HCT116 (cell line): Measurements from ENCODE around the gene TMEM106C. TPM values are rescaled to one million over a fixed set of nuclear protein-coding genes. Genes with fewer than 3 reads are reported as not detected.

Experiments
- ATAC-seq: fragments of 200-7000 bp; cut with Tn5 transposase; 2 replicates; pipeline ENCODE4 v1.9.1; 2020; ENCODE audit warnings: mild to moderate bottlenecking, moderate library complexity
- BruUV-seq: library from RNA; stranded (reverse); fragments of 400-500 nt; replicated peaks from 2 replicates; lab custom pipeline; 2021; lab: Mats Ljungman, UMichigan
- CTCF ChIA-PET: fragments of 300-600 bp; sonication (Branson Sonifier 250); formaldehyde crosslinking; loops from one replicate; lab custom pipeline; 2021; ENCODE audit warnings: antibody characterized with exemption; lab: Charles Lee
- POLR2A ChIA-PET: fragments of 300-600, 350-600 bp; sonication (Branson Sonifier 250); formaldehyde crosslinking; loops from one replicate; lab custom pipeline; 2021; ENCODE audit warnings: antibody characterized with exemption; lab: Charles Lee
- RAD21 ChIA-PET, 2 experiments: fragments of 300-600 bp; sonication (Branson Sonifier 250); formaldehyde crosslinking; loops; one replicate each; lab custom pipeline; 2023; ENCODE audit warnings: low total read pairs in 2 of 2; ENCODE audit not compliant: uncharacterized antibody in 2 of 2, unreplicated experiment in 2 of 2, low non-redundant PET in 1 of 2; lab: Charles Lee
- DNase-seq: peaks from one replicate; pipeline ENCODE4 v3.0.0-alpha.2; 2010; ENCODE audit warnings: low read depth, low spot score
- H2AFZ ChIP-seq: fragments of 200-600 bp; shearing (Covaris generic), sonication (generic); 2 replicates; pipeline ENCODE4 v1.6.1; 2017; ENCODE audit warnings: low read depth, mixed run types, mixed read lengths, antibody characterized with exemption, low read length; ENCODE audit not compliant: poor library complexity, severe bottlenecking
- H3K27ac ChIP-seq: 2 replicates; pipeline ENCODE4 v1.5.1; 2012; ENCODE audit warnings: low read depth, low read length
- H3K27me3 ChIP-seq: fragments of 200-600 bp; sonication (generic); 2 replicates; pipeline ENCODE4 v1.6.1; 2016; ENCODE audit warnings: mixed run types, low read length, mixed read lengths; ENCODE audit not compliant: insufficient read depth
- H3K36me3 ChIP-seq, 2 experiments: fragments of 200-500 bp in 1 of 2; fragments of 200-600 bp in 1 of 2; sonication (Bioruptor generic) in 1 of 2; sonication (generic) in 1 of 2; 2 replicates each; pipeline versions ENCODE4 v1.5.1 to v1.6.1; 2014 to 2016; ENCODE audit warnings: low read length in 2 of 2, inconsistent platforms in 1 of 2, mixed read lengths in 1 of 2, mixed run types in 1 of 2; ENCODE audit not compliant: insufficient read depth in 2 of 2, control insufficient read depth in 1 of 2
- H3K4me1 ChIP-seq, 2 experiments: fragments of 200-600 bp in 1 of 2; sonication (generic) in 1 of 2; 2 replicates each; pipeline versions ENCODE4 v1.5.1 to v1.6.1; 2012 to 2017; ENCODE audit warnings: low read length in 2 of 2, inconsistent platforms in 1 of 2, mild to moderate bottlenecking in 1 of 2, mixed read lengths in 1 of 2, mixed run types in 1 of 2, moderate library complexity in 1 of 2; ENCODE audit not compliant: insufficient read depth in 2 of 2, control insufficient read depth in 1 of 2
- H3K4me2 ChIP-seq: fragments of 200-600 bp; sonication (generic); 2 replicates; pipeline ENCODE4 v1.6.1; 2017; ENCODE audit warnings: mixed run types, low read length, mixed read lengths
- H3K4me3 ChIP-seq, 2 experiments: fragments of 200-600 bp in 1 of 2; sonication (generic) in 1 of 2; replicated peaks in 1 of 2; 2 replicates each; pipeline ENCODE4 v1.5.1; 2011 to 2016; ENCODE audit warnings: low read length in 2 of 2, control low read depth in 1 of 2, low read depth in 1 of 2, mild to moderate bottlenecking in 1 of 2, mixed read lengths in 1 of 2, mixed run types in 1 of 2
- H3K79me2 ChIP-seq: fragments of 200-600 bp; sonication (generic); 2 replicates; pipeline ENCODE4 v1.6.1; 2017; ENCODE audit warnings: mild to moderate bottlenecking, mixed run types, low read length, moderate library complexity, mixed read lengths; ENCODE audit not compliant: insufficient read depth
- H3K9ac ChIP-seq: fragments of 200-600 bp; sonication (generic); 2 replicates; pipeline ENCODE4 v1.6.1; 2016; ENCODE audit warnings: low read length, mixed read lengths
- H3K9me2 ChIP-seq: fragments of 200-600 bp; sonication (generic), shearing (Covaris generic); 2 replicates; pipeline ENCODE4 v1.6.1; 2017; ENCODE audit warnings: mixed run types, mild to moderate bottlenecking, moderate library complexity; ENCODE audit not compliant: insufficient read depth
- H3K9me3 ChIP-seq, 2 experiments: fragments of 200-500 bp in 1 of 2; fragments of 200-600 bp in 1 of 2; sonication (Bioruptor generic) in 1 of 2; sonication (generic) in 1 of 2; 2 replicates each; pipeline ENCODE4 v1.6.1; 2014 to 2017; ENCODE audit warnings: low read length in 2 of 2, mixed read lengths in 2 of 2, inconsistent platforms in 1 of 2, low read depth in 1 of 2, mild to moderate bottlenecking in 1 of 2, mixed run types in 1 of 2, moderate library complexity in 1 of 2; ENCODE audit not compliant: control insufficient read depth in 1 of 2, insufficient read depth in 1 of 2
- H4K20me1 ChIP-seq: fragments of 200-600 bp; sonication (generic), shearing (Covaris generic); 2 replicates; pipeline ENCODE4 v1.6.1; 2017; ENCODE audit warnings: mixed run types, mild to moderate bottlenecking, moderate library complexity; ENCODE audit not compliant: insufficient read depth
- CBX3 ChIP-seq: IDR thresholded peaks from 2 replicates; pipeline ENCODE4 v1.6.1; 2012; ENCODE audit warnings: low read depth
- CEBPB ChIP-seq: IDR thresholded peaks from 2 replicates; pipeline ENCODE4 v1.6.1; 2012; ENCODE audit warnings: low read depth
- EGR1 ChIP-seq: IDR thresholded peaks from 2 replicates; pipeline ENCODE4 v1.6.1; 2012; ENCODE audit warnings: low read depth
- ELF1 ChIP-seq: IDR thresholded peaks from 2 replicates; pipeline ENCODE4 v1.6.1; 2012; ENCODE audit warnings: low read depth, borderline replicate concordance
- EZH2 ChIP-seq: fragments of 200-600 bp; sonication (generic); IDR thresholded peaks from 2 replicates; pipeline ENCODE4 v1.6.1; 2017; ENCODE audit warnings: antibody characterized with exemption, mixed run types
- EZH2phosphoT487 ChIP-seq: fragments of 200-600 bp; IDR thresholded peaks from 2 replicates; pipeline ENCODE4 v1.6.1; 2018; ENCODE audit warnings: antibody characterized with exemption, borderline replicate concordance
- JUND ChIP-seq: IDR thresholded peaks from 2 replicates; pipeline ENCODE4 v1.6.1; 2012
- POLR2AphosphoS5 ChIP-seq: IDR thresholded peaks from 2 replicates; pipeline ENCODE4 v1.6.1; 2011; ENCODE audit warnings: mild to moderate bottlenecking, low read depth, low read length, moderate library complexity
- SIN3A ChIP-seq: IDR thresholded peaks from 2 replicates; pipeline ENCODE4 v1.6.1; 2012; ENCODE audit warnings: low read depth
- SP1 ChIP-seq: IDR thresholded peaks from 2 replicates; pipeline ENCODE4 v1.6.1; 2012; ENCODE audit warnings: low read depth
- SRF ChIP-seq: IDR thresholded peaks from 2 replicates; pipeline ENCODE4 v1.6.1; 2012; ENCODE audit warnings: low read depth
- TCF7L2 ChIP-seq: IDR thresholded peaks from 2 replicates; pipeline ENCODE4 v1.7.0; 2011; ENCODE audit warnings: borderline replicate concordance, inconsistent platforms; ENCODE audit not compliant: insufficient read depth, insufficient read length; ENCODE audit errors: extremely low read depth
- YY1 ChIP-seq: IDR thresholded peaks from 2 replicates; pipeline ENCODE4 v1.6.1; 2011; ENCODE audit warnings: low read length, low read depth, moderate library complexity, mild to moderate bottlenecking; ENCODE audit not compliant: insufficient replicate concordance; ENCODE audit errors: extremely low read depth
- ZFX ChIP-seq: fragments of 450-650 bp; IDR thresholded peaks from 2 replicates; pipeline ENCODE4 v1.6.1; 2017
- ZNF274 ChIP-seq: fragments of 200-500 bp; sonication (Bioruptor generic); IDR thresholded peaks from 2 replicates; pipeline ENCODE4 v1.6.1; 2014; ENCODE audit warnings: mild to moderate bottlenecking, low read depth, low read length, inconsistent platforms
- intact Hi-C: fragments of 100-400 bp; cut with micrococcal nuclease; formaldehyde crosslinking; loops from 2 replicates; pipeline ENCODE4 v1.10.0; 2022
- total RNA-seq: library from RNA; stranded (reverse); gene quantifications from one replicate; pipeline ENCODE4 v1.2.1, GENCODE V29; 2021; ENCODE audit not compliant: unreplicated experiment
- TF ChIP-seq, protein P1 (sequence below): IDR thresholded peaks from 2 replicates; pipeline ENCODE4 v1.6.1; 2012
- TF ChIP-seq, protein P2 (sequence below), 3 experiments: fragments of 200-600 bp in 1 of 3; sonication (generic) in 1 of 3; IDR thresholded peaks in 2 of 3; conservative IDR thresholded peaks in 1 of 3; 2 replicates each; pipeline ENCODE4 v1.5.1; 2012 to 2017; ENCODE audit warnings: low read depth in 2 of 3, low read length in 2 of 3, antibody characterized with exemption in 1 of 3, borderline replicate concordance in 1 of 3, control low read depth in 1 of 3, mild to moderate bottlenecking in 1 of 3, mixed read lengths in 1 of 3, mixed run types in 1 of 3, moderate library complexity in 1 of 3; ENCODE audit not compliant: insufficient read depth in 1 of 3

TMEM106C gene
- total RNA-seq, 1 experiment from 2014 or later = 94.7 TPM

DNA sequence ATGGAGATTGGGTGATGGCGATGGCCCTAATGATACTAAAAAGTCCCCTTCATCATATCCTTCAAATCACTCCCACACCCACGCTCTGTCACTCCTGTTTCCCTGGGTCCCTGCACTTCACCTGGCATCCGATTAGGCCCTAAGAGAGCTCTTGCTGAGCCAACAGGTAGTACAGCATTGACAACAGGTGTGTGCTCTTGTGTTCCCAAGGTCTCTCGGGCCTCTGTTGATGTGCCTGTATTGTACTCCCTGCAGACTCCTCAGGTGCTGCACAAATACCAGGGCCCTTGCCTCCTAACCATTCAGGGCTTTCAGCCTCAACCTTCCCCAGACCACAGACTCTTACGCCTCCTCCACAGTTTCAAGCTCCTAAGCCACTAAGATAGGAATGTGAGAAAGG lies 32.8 kb upstream of the TMEM106C start:
- no peak overlapping the region for H3K4me2 ChIP-seq
- CTCF ChIA-PET = no interaction called here
- no peaks in the 10 kb centered on the region for H3K4me1 ChIP-seq
- H3K27ac ChIP-seq = no peak overlapping the region
- no peaks in the 10 kb centered on the region for H3K79me2 ChIP-seq
- H3K9me2 ChIP-seq = no peaks in the 10 kb centered on the region
- no peaks in the 10 kb centered on the region for H4K20me1 ChIP-seq
- H3K9me3 ChIP-seq = no peaks in the 10 kb centered on the region
- intact Hi-C loops = no loop called here
- no peak overlapping the region for H3K4me3 ChIP-seq
- no peaks in the 10 kb centered on the region for H3K27me3 ChIP-seq
- DNase-seq (no peak), ATAC-seq (no peak)
- H3K36me3 ChIP-seq = no peaks in the 10 kb centered on the region
- H3K9ac ChIP-seq = no peak overlapping the region
- POLR2A ChIA-PET = no interaction called here
- no peak overlapping the region for H2AFZ ChIP-seq
- no peak for TF ChIP-seq ELF1
- TF ChIP-seq TCF7L2 = no peak
- TF ChIP-seq CBX3 = no peak
- TF ChIP-seq, protein P1, sequence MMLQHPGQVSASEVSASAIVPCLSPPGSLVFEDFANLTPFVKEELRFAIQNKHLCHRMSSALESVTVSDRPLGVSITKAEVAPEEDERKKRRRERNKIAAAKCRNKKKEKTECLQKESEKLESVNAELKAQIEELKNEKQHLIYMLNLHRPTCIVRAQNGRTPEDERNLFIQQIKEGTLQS = no peak
- TF ChIP-seq EZH2phosphoT487 = no peak
- no peak for TF ChIP-seq CEBPB
- no peak for TF ChIP-seq ZNF274
- RAD21 ChIA-PET = no interaction called here
- BruUV-seq = no TSS peak

DNA sequence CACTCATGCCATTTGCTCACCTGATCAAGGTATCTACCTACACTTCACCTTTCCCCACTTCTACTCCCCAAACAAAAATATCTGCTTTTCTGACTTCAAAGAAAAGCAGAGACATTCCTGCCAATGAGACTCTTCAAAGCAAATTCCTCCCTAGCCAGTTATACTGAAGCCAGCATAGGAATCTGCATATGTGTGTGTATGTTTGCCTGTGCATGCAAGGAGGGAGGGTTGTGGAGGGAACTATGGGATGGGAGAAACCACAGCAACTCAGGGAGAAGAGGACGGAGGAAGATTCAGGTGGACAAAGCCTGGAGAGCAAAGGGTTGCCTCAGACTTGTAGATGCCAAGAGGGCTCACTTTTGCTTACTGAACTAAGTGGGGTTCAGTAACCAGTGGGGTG lies 32.2 kb upstream of the TMEM106C start:
- Histone ChIP-seq H3K9ac (no peak overlapping the region), H4K20me1 (no peaks in the 10 kb centered on the region), H3K4me3 (no peak overlapping the region), H3K79me2 (no peaks in the 10 kb centered on the region), H2AFZ (no peak overlapping the region), H3K27me3 (no peaks in the 10 kb centered on the region), H3K27ac (no peak overlapping the region), H3K4me2 (no peak overlapping the region), H3K9me3 (no peaks in the 10 kb centered on the region), H3K9me2 (no peaks in the 10 kb centered on the region), H3K4me1 (no peaks in the 10 kb centered on the region), H3K36me3 (no peaks in the 10 kb centered on the region)
- BruUV-seq = no TSS peak
- ChIA-PET POLR2A (no interaction called here), RAD21 (no interaction called here), CTCF (no interaction called here)
- intact Hi-C loops = no loop called here
- DNase-seq (no peak), ATAC-seq (no peak)
- no peak for TF ChIP-seq POLR2AphosphoS5
- no peak for TF ChIP-seq ELF1
- no peak for TF ChIP-seq CEBPB
- no peak for TF ChIP-seq ZNF274
- TF ChIP-seq, protein P2, sequence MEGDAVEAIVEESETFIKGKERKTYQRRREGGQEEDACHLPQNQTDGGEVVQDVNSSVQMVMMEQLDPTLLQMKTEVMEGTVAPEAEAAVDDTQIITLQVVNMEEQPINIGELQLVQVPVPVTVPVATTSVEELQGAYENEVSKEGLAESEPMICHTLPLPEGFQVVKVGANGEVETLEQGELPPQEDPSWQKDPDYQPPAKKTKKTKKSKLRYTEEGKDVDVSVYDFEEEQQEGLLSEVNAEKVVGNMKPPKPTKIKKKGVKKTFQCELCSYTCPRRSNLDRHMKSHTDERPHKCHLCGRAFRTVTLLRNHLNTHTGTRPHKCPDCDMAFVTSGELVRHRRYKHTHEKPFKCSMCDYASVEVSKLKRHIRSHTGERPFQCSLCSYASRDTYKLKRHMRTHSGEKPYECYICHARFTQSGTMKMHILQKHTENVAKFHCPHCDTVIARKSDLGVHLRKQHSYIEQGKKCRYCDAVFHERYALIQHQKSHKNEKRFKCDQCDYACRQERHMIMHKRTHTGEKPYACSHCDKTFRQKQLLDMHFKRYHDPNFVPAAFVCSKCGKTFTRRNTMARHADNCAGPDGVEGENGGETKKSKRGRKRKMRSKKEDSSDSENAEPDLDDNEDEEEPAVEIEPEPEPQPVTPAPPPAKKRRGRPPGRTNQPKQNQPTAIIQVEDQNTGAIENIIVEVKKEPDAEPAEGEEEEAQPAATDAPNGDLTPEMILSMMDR (IDR thresholded peaks at IDR 0.05 in 2 of 3, conservative IDR thresholded peaks at IDR 0.05 in 1 of 3; ENCODE audit: borderline replicate concordance in 1 of 3, insufficient read depth in 1 of 3, low read depth in 2 of 3, low read length in 2 of 3) = no peak
- no peak for TF ChIP-seq SIN3A
- TF ChIP-seq ZFX = no peak
- TF ChIP-seq EGR1 = no peak
- TF ChIP-seq TCF7L2 = no peak
- TF ChIP-seq YY1 = no peak
- no peak for TF ChIP-seq EZH2
- TF ChIP-seq SP1 = no peak
- no peak for TF ChIP-seq JUND
- no peak for TF ChIP-seq SRF
